ENCODE data around the gene CBARP. TPM values are rescaled to one million over a fixed set of nuclear protein-coding genes. Genes with fewer than 3 reads are reported as not detected.

The CBARP gene
- total RNA-seq, 6 experiments from 2014 or later = 0.15 to 0.62 (median 0.31) TPM

GRCh38 chr19:1189419-1189818 lies 48.4 kb downstream of the CBARP start:
- ATAC-seq (peak in 1 of 4 donors; percentile 27), DNase-seq (no peak)
- intact Hi-C loops (cut with DNase I) = loop anchor here in 1 of 2 donors (10.0 kb wide), 1 partner anchor 75 kb away; no protein-coding TSS in a partner anchor
- 73% methylated on average over 9 of the region's 9 CpGs for WGBS (ENCODE audit: insufficient coverage, low coverage, low lambda C conversion rate, missing lambda C conversion rate)
- Histone ChIP-seq H3K27ac (no peak overlapping the region), H3K4me3 (no peak overlapping the region), H3K4me1 (no peaks in the 10 kb centered on the region), H3K36me3 (no peaks in the 10 kb centered on the region), H3K9me3 (no peaks in the 10 kb centered on the region), H3K27me3 (no peaks in the 10 kb centered on the region)
- TF ChIP-seq POLR2A (IDR thresholded peaks at IDR 0.05) = no peak
- TF ChIP-seq, protein P1, sequence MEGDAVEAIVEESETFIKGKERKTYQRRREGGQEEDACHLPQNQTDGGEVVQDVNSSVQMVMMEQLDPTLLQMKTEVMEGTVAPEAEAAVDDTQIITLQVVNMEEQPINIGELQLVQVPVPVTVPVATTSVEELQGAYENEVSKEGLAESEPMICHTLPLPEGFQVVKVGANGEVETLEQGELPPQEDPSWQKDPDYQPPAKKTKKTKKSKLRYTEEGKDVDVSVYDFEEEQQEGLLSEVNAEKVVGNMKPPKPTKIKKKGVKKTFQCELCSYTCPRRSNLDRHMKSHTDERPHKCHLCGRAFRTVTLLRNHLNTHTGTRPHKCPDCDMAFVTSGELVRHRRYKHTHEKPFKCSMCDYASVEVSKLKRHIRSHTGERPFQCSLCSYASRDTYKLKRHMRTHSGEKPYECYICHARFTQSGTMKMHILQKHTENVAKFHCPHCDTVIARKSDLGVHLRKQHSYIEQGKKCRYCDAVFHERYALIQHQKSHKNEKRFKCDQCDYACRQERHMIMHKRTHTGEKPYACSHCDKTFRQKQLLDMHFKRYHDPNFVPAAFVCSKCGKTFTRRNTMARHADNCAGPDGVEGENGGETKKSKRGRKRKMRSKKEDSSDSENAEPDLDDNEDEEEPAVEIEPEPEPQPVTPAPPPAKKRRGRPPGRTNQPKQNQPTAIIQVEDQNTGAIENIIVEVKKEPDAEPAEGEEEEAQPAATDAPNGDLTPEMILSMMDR (IDR thresholded peaks at IDR 0.05) = no peak

- no peaks in the 10 kb centered on the region for H3K36me3 ChIP-seq
- 70% methylated on average over 10 of the region's 19 CpGs for WGBS (ENCODE audit: insufficient coverage, low coverage, low lambda C conversion rate, missing lambda C conversion rate)
- DNase-seq (peak in 2 of 3 donors; percentile 62 to 85), ATAC-seq (peak; percentile 45 to 90 (median 76))
- intact Hi-C loops (cut with DNase I) = loop anchor here in 1 of 2 donors (10.0 kb wide), 1 partner anchor 69 kb away; no protein-coding TSS in a partner anchor
- peak overlapping the region in 2 of 3 donors; percentile 5 to 54 for H3K27ac ChIP-seq
- no peak overlapping the region for H3K4me3 ChIP-seq
- peaks cover 0 to 8% (median 0%) of the 10 kb centered on the region in 4 donors for H3K4me1 ChIP-seq
- no peaks in the 10 kb centered on the region for H3K27me3 ChIP-seq
- peak; percentile 24 for TF ChIP-seq POLR2A (IDR thresholded peaks at IDR 0.05)
- TF ChIP-seq, protein P1 (IDR thresholded peaks at IDR 0.05) = no peak
- no peaks in the 10 kb centered on the region for H3K9me3 ChIP-seq
These were observed 54.1 kb downstream of the CBARP start for GRCh38 chr19:1183543-1184172.

DNA sequence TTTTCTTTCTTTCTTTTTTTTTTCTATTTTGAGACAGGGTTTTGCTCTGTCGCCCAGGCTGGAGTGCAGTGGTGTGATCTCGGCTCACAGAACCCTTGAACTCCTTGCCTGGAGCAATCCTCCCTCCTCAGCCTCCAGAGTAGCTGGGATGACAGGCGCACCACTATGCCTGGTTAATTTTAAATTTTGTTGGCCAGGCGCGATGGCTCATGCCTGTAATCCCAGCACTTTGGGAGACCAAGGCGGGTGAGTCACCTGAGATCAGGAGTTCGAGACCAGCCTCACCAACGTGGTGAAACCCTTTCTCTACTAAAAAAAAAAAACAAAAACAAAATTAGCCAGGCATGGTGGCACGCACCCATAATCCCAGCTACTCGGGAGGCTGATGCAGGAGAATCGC lies 55.1 kb downstream of the CBARP start:
- Histone ChIP-seq H3K36me3 (no peaks in the 10 kb centered on the region), H3K27me3 (no peaks in the 10 kb centered on the region), H3K4me3 (no peak overlapping the region), H3K9me3 (no peaks in the 10 kb centered on the region), H3K27ac (no peak overlapping the region), H3K4me1 (peaks cover 0 to 8% (median 0%) of the 10 kb centered on the region in 4 donors)
- 93% methylated on average over 9 of the region's 11 CpGs for WGBS (ENCODE audit: insufficient coverage, low coverage, low lambda C conversion rate, missing lambda C conversion rate)
- TF ChIP-seq POLR2A (IDR thresholded peaks at IDR 0.05) = no peak
- TF ChIP-seq, protein P1 (IDR thresholded peaks at IDR 0.05) = no peak
- intact Hi-C loops (cut with DNase I) = loop anchor here in 1 of 2 donors (10.0 kb wide), 1 partner anchor 68 kb away; no protein-coding TSS in a partner anchor
- DNase-seq (no peak), ATAC-seq (no peak)

- 95% methylated on average over 3 of the region's 10 CpGs for WGBS (ENCODE audit: insufficient coverage, low coverage, low lambda C conversion rate, missing lambda C conversion rate)
- TF ChIP-seq, protein P1 (IDR thresholded peaks at IDR 0.05) = no peak
- no peak for TF ChIP-seq POLR2A (IDR thresholded peaks at IDR 0.05)
These were observed 55.7 kb downstream of the CBARP start for GRCh38 chr19:1182068-1182467.

More at GRCh38 chr19:1182068-1182467, 55.7 kb downstream of the CBARP start:
- H3K4me1 ChIP-seq = peaks cover 0 to 8% (median 0%) of the 10 kb centered on the region in 4 donors
- DNase-seq = no peak
- no peaks in the 10 kb centered on the region for H3K27me3 ChIP-seq
- no peaks in the 10 kb centered on the region for H3K36me3 ChIP-seq
- no peak for ATAC-seq
- intact Hi-C loops (cut with DNase I) = loop anchor here in 1 of 2 donors (10.0 kb wide), 1 partner anchor 67 kb away; no protein-coding TSS in a partner anchor
- no peak overlapping the region for H3K4me3 ChIP-seq
- no peak overlapping the region for H3K27ac ChIP-seq
- H3K9me3 ChIP-seq = no peaks in the 10 kb centered on the region

Data from right lobe of liver (tissue), 6 donors.